Measurements from ENCODE around the gene ADARB1.

DNA sequence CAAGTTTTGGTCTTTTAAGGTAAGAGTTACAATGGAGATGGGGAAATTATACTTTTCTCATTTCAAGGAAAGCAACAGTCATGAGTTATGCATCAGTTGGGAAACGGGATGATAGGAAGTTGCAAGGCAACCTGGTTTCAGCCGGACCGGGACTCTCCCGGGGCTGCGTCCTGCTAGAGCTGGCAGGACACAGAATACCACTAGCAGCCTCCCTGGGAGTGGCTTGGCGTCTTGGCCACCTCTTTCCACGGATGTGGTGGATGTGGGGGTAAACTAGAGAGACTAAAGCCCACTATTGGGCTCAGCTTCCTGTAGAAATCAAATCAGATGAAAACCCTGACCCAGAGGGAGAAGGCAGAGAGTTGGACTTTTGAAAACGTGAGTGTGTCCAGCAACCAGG is 71.9 kb downstream of the ADARB1 start:
- TF ChIP-seq, protein P1, sequence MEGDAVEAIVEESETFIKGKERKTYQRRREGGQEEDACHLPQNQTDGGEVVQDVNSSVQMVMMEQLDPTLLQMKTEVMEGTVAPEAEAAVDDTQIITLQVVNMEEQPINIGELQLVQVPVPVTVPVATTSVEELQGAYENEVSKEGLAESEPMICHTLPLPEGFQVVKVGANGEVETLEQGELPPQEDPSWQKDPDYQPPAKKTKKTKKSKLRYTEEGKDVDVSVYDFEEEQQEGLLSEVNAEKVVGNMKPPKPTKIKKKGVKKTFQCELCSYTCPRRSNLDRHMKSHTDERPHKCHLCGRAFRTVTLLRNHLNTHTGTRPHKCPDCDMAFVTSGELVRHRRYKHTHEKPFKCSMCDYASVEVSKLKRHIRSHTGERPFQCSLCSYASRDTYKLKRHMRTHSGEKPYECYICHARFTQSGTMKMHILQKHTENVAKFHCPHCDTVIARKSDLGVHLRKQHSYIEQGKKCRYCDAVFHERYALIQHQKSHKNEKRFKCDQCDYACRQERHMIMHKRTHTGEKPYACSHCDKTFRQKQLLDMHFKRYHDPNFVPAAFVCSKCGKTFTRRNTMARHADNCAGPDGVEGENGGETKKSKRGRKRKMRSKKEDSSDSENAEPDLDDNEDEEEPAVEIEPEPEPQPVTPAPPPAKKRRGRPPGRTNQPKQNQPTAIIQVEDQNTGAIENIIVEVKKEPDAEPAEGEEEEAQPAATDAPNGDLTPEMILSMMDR (IDR thresholded peaks at IDR 0.05): no peak
- TF ChIP-seq ZFX (IDR thresholded peaks at IDR 0.05; ENCODE audit: borderline replicate concordance): no peak

All from 22Rv1 (cell line).